GM18505 (cell line): Measurements from ENCODE around the gene FHIT.

Experiments used
- ATAC-seq: cut with Tn5 transposase; IDR thresholded peaks from one replicate; pipeline ENCODE4 v1.9.1; 2021; ENCODE audit not compliant: unreplicated experiment
- POLR2A ChIP-seq: IDR thresholded peaks from 4 replicates; pipeline ENCODE4 v1.6.1; 2011; ENCODE audit warnings: borderline replicate concordance; ENCODE audit not compliant: insufficient read depth, insufficient read length; ENCODE audit errors: extremely low read depth

FHIT gene

DNA sequence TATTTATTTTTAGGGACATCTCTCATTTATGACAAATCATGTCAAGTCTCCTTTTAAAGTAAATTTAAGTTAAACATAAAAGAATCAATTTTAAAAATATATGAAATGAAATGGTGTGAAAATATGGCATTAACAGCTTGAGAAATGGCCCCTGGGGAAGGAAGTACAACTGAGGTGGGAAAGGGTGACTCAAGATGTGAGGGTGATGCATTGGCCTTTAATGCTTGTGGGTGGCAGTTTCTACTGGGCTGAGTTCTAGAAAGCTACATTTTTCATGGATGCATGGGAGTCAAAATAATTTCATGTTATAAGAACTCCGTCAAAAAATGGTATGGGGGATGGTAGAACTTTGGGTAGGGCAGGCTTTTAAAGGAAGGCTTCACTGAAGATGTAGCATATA, 1492.6 kb downstream of the FHIT start:
- no peak for TF ChIP-seq POLR2A
- no peak for ATAC-seq

GRCh38 chr3:59756934-59757333, 1494.3 kb downstream of the FHIT start:
- no peak for ATAC-seq
- TF ChIP-seq POLR2A, result no peak

DNA sequence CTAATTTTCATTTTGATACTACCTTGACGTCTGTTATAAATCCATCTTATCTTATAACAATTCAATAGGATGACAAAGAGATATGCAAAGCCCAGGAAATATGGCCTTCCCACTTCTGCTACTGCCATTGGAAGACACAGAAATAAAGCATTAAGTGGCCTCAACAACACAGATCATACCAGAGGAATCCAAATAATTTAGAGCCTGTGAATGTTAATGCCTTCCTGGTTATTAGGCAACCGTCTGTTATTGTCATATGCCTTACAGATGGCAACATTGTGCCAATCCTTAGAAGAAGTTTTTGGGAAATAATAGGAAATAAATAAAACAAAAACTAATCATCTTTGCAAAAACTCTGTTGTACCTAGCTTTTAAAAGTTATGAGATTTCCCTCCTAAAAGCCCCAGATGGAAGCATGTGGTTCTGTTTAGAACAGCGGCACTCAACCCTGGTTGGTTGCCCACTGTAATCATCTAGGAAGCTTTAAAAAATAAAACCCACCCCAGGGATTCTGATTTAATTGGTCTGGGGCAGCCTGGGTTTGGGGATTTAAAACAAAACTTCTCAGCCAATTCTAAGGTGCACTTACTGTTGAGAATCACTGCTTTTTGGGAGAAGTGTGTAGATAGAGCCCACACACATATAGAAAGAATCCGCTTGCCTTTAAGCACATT, 1496.7 kb downstream of the FHIT start:
- no peak for ATAC-seq

GRCh38 chr3:59753808-59754450, 1497.3 kb downstream of the FHIT start:
- no peak for TF ChIP-seq POLR2A
- ATAC-seq, result no peak

More for the DNA sequence above, 1496.7 kb downstream of the FHIT start:
- no peak for TF ChIP-seq POLR2A

DNA sequence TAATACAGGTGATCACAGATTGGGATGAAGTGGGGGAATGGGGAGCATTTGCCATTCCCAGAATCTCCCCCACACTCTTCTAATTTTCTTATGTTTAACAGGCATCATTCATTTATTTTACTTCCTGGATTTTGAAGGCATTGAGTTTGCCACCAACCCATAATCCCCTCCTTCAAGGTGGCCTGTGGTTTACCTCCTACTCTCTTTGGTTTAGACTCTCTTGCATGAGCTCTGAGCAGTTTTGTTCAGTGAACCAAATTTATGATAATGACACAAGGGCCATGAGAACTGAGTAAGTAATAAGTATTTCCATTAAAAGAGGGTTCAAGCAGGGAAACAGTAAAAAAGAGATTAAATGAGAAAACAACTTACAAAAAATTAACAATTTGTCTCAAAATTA, 1498.3 kb downstream of the FHIT start:
- ATAC-seq, result no peak
- no peak for TF ChIP-seq POLR2A

- TF ChIP-seq POLR2A, result no peak
- no peak for ATAC-seq
Observed at GRCh38 chr3:59751606-59752005, 1499.6 kb downstream of the FHIT start.

GRCh38 chr3:59750391-59750790, 1500.9 kb downstream of the FHIT start:
- ATAC-seq, result no peak
- TF ChIP-seq POLR2A, result no peak

DNA sequence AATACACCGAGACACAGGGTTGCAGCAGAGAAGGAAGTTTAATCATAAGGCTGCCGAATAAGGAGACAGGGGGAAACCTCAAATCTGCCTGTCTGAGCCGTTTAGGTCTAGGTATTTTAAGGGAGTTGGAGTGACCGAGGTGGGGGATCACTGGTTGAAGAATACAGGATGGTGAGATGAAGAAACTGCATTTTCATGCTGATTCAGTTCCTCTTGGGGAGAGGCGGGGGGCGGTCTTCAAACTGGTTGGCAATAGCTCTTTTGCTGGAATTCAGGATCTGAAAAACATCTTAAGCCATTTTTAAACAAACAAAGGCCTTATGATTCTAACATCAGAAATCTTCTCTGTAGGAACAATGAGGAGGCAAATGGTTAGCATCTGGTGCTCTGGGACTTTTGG, 1502.0 kb downstream of the FHIT start:
- ATAC-seq, result no peak
- no peak for TF ChIP-seq POLR2A

- no peak for ATAC-seq
- no peak for TF ChIP-seq POLR2A
Observed at GRCh38 chr3:59746585-59746984, 1504.7 kb downstream of the FHIT start.

GRCh38 chr3:59737241-59737640, 1514.0 kb downstream of the FHIT start:
- no peak for ATAC-seq

GRCh38 chr3:59734061-59734460, 1517.2 kb downstream of the FHIT start:
- TF ChIP-seq POLR2A, result no peak
- no peak for ATAC-seq

More at GRCh38 chr3:59737241-59737640, 1514.0 kb downstream of the FHIT start:
- TF ChIP-seq POLR2A, result no peak

DNA sequence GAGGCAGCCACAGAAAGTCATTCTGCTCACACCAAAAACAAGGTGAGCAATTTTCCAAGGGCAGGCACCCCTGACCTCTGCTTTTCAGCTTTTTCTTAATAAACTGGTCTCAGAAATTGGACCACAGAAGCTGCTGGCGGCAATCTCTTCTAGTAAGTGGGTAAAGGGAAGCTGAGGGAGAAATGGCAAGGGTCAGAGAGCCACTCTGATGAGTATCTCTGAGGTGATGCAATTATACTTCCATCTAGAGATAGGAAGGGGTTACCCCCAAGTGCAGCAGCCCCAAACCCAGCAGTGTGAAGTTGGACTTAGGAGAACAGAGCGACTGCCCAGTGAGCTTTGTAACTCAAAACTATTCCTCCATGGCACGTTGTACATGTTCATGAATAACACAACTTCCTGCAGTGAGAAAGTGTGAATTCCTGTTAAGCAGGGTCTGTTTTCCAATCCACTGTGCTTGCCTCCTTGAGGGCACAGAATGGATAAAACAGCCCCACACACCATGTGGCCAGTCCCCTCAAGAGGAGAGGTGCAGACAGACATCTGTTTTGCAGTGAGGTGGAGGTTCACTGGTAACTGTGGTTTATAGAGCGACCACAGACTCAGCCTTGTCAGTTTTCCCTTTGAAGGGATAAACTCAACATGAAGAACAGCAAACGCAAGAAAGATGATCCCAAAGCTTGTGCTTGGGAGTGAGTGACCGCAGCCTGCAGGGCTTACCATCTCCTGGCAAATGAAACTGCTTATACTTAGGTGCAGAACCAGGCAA, 1518.0 kb downstream of the FHIT start:
- no peak for ATAC-seq
- TF ChIP-seq POLR2A, result no peak

- no peak for ATAC-seq
- TF ChIP-seq POLR2A, result no peak
Observed at GRCh38 chr3:59731943-59732342, 1519.3 kb downstream of the FHIT start.

DNA sequence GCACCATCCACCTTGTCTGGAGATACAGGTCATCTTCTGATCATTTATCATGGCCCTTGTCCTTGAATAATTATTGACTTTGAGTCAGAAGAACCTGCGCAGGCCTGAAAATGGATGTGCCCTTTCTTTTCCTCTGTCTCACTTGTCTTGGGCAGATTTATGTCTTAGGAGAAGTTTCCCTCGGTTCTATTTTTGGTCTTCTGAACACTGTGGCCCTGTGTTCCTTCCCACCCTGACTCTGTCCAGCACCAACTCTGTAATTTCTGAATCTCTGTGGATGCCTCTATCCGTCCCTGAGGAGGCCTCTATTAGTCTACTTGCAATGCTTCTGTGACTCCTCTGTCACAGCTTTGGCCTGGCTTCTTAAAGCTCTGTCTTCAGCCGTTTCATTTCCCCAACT, 1520.7 kb downstream of the FHIT start:
- no peak for ATAC-seq
- TF ChIP-seq POLR2A, result no peak
